ENCODE data around the gene CDKN2AIPNL.
"Not testable (repeated sequence)": the region's sequence is repeated elsewhere in the genome, so short reads cannot be mapped to it uniquely, and the experiment has no call there.

The CDKN2AIPNL gene

DNA sequence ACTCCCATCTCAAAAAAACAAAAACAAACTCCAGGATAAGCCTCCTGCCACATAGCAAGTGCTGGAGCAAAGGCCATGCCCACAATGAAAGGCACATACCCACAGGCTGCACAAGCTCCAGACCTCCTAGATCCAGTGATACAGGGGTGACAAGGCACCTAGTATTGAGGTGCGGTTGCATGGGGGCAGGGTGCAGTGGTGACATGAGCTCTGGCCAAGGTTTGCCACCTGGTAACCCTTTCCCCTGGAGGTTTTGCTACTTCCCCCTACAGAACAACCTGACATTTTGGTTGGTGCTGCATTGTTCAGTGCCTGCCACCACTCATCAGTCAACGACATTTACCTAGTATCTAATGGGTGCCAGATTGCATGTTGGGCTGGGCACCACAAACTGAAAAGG is 14.5 kb downstream of the CDKN2AIPNL start:
- no peak for DNase-seq

DNA sequence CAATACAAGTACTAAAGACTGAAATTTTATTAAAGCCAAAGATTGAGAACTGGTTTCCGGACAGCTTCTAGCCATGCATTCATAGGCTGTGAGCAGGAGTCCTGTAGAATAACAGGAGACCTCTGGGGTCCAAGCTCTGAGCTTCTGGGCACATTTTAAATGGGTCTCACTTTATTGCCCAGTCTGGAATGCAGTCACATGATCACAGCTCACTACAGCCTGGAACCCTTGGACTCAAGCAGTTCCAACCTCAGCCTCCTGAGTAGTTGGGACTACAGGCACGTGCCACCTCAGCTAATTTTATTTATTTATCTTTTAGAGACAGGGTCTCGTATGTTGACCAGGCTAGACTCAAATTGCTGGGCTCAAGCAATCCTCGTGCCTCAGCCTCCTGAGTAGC is 15.4 kb downstream of the CDKN2AIPNL start:
- DNase-seq = no peak

DNA sequence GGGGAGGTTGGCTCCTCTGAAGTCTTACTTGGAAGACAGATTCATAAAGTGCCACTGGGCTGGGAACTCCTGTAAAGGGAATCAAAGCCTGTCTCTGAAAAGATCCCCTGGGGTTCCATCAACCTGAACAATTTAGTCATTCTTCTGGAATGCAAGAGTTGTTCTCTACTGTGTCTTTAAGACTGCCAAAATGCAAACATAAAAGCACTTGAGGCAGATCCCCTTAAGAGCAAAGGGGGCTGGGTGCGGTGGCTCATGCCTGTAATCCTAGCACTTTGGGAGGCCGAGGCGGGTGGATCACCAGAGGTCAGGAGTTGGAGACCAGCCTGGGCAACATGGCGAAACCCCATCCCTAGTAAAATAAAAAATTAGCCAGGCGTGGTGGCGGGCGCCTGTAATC is 16.7 kb downstream of the CDKN2AIPNL start:
- no peak for DNase-seq

DNA sequence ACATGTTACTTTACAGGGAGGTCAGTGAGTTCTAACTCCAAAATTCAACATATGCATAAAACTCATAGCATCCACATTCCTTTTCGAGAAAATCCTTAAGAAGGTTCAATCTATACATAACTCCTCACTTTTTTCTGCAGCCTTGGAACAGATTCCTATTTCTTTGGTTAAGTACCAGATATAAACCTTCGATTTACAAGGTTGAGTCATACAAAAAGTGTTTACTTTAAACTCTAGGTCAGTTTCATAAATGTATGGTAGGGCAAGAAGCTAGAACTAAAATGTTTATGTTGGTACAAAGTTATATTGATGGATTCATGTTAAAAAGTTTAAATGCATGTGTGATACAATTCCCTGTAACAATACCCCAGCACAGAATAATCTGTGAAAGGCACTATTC is 19.4 kb downstream of the CDKN2AIPNL start:
- no peak for DNase-seq

DNA sequence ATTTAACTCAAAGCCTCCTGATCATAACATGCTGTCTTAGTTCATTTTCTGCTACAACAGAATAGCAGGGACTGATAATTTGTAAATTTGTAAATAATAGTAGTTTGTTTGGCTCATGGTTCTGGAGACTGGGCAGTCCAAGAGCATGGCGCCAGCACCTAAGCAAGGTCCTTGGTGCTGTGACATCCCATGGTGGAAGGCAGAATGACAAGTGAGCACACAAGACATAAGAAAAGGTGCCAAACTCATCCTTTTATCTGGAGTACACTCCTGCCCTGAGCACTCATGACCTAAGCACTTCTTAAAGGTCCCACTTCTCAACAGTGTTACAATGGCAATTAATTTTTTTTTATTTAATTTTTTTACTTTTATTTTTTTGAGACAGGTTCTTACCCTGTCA is 24.2 kb downstream of the CDKN2AIPNL start:
- DNase-seq = no peak

DNA sequence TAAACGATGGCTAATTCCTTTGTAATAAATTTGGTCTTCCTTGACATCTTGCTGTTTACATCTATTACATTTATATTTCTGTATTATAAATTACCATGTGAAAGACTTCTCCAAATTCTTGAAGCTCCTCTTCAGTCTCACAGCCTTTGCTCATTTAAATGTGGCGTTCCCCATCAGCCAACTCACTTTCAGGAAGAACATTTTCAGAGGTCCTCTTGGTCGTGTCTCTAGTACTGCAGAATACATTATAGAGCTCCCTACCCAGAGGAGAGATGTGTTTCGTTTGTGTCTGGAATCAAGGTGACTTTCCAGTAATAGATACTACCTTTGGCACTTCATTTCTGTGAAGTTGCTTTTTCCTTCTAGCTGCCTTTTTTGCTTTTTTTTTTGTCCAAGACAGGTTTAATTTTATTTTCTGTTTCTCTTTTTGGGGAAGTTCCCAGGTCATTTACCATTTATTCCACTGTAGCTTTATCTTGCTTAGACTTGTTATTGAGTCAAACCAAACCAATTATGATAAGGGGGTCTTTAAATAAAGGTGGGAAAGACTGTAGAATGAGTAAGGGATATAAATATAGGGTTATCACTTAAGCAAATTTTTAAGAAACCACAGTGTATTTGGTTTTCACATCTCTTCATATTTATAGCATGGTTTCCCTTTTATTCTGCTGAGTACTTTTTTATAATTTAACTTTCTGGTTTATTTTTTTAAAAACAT is 27.5 kb downstream of the CDKN2AIPNL start:
- no peak for DNase-seq

DNA sequence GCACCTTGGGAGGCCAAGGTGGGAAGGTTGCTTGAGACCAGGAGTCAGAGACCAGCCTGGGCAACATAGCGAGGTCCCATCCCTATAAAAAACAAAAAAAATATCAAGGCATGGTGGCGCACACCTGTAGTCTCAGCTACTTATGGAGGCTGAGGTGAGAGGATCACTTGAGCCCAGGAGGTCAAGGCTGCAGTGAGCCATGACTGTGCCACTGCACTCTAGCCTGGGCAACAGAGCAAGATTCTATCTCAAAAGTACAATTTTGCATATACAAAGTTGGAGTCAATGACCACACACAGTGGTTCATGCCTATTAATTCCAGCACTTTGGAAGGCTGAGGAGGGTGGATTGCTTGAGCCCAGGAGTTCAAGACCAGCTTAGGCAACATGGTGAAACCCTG is 29.5 kb downstream of the CDKN2AIPNL start:
- DNase-seq = not testable (repeated sequence)

DNA sequence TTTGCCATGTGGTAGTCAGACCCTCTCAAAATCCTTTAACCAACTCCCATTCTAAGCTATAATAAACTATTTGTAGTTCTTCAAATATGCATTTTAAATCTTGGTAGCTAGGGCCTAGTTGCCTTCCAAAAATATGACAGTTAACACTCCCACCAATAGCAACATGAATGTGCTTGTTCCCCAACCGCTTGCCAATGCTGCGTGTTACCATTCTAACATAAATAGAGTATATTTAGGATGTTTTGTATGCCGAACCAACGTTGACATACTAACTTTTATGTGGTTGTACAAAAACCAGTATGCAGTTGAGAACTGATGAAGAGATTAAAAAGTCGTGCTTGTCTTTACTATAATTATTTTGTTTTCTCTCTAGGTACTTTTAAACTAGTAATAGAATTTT is 31.3 kb downstream of the CDKN2AIPNL start:
- DNase-seq = no peak

DNA sequence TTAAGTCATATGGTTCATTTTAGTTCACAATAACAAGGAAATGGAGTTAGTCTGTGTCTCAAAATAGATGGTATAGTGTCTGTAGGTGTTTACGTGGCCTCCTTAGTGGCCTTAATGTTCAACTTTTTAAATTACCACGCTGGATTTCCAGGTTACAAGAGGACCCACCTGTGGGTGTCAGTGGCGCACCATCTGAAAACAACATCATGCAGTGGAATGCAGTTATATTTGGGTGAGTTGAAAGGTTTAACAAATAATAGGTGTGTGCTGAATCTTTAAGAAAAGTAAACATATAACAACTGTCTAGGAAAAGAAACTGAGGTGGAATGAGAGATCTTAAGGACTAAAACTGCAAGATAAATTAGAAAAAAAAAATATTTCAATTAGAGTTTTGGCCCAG is 37.4 kb downstream of the CDKN2AIPNL start:
- no peak for DNase-seq

DNA sequence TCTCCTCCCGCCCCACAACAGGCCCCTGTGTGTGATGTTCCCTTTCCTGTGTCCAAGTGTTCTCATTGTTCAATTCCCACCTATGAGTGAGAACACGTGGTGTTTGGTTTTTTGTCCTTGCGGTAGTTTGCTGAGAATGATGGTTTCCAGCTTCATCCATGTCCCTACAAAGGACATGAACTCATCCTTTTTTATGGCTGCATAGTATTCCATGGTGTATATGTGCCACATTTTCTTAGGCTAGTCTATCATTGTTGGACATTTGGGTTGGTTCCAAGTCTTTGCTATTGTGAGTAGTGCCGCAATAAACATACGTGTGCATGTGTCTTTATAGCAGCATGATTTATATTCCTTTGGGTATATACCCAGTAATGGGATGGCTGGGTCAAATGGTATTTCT is 38.0 kb downstream of the CDKN2AIPNL start:
- not testable (repeated sequence) for DNase-seq

DNA sequence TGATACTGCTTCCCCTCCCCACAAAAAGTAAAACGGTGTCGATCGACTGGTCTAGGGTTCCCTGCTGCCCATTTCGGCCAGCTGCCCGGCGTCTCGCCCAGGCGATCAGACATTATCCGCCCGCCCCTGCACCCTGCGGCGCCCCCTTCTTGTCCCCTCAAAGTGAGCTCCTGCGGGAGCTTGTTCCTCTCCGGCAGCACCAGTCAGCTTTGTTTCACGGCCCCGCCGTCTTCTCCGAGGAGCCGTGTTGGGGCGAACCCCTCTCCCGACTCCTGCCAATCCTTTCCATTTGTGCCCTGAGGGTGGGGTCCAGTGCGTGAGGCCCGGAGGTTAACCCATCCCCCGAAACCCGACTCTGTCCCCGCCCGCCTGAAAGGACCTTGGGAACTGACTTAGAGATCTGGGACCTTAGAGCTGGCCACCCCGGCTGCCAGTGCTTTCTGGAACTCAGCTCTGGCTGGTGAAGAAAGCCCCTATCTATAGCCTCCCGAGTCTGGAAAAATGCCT is 39.8 kb downstream of the CDKN2AIPNL start:
- peak in 2 of 3 experiments; percentile 63 to 68 for DNase-seq

DNA sequence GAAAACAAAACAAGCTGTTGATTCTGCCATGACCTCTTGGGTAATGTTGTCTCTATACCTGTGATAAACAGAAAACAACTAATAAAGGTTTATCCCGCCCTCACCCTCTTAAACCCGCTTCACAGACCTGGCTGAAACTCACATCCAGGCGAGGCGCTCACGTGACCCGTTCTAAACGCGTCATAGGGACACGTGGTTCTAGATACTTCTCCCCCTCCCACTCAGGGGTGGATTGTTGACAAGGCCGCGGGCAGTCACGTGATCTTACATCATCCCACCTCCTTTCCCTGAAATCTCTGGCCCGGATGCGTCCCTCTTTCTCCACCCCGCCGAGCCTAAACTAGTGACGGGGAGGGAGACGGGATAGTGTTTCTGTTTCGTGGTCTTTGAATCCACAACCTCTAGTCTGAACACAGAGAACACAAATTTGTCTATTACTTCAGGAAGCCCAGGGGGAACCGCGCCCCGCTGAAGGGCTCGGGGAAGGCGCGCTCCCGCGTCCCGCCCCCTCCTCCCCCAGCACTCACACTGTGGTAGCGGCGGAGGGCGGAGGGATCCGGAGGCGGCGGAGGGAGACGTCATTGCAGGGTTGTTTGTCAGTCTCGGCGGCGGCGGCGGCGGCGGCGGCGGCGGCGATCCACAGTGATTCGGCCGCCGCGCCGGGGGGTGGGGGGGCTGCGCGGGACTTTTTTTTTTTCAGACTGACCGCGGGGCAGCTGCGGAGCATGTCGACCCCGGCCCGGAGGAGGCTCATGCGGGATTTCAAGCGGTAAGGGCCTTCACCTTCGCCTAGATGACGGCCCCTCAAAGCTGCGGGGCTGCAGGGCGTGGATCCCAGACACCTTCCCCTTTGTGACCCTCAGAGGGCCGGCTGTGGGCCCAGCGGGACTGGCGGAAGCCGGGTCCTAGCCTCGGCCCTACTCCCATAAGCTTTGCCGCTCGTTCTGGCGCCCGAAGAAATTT is 40.5 kb downstream of the CDKN2AIPNL start, which contains the start of gene UBE2B:
TSS of gene UBE2B (plus strand) at position 699 of the 963 bp plus-strand sequence. CDS start at position 726, 27 bp downstream.
- peak; percentile 97 to 98 (median 97) for DNase-seq

DNA sequence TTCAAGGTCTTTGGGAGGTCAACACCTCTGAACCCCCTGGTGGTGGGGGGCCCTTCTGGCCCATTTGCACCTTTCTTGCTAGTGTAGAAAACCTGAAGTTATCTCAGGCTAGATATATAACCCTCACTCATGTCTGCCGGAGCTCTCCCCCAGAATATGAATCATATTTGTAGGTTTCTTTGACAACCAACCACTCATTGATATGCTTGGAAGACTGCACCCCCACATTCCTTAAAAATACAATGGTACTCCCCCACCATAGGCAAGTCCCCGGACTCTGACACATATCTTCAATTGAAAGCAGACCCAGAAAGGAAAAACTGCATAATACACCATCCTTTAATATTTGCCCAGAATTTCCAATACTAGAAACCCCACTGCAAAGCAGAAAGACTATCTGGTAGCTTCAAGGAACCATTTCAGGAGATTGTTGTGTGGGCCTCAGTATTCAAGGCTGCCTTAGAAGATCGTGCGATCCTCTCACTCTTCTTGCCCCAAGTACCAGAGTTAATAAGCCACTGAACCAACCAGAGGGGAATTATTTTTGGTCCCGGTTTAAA is 41.3 kb downstream of the CDKN2AIPNL start:
- no peak for DNase-seq

DNA sequence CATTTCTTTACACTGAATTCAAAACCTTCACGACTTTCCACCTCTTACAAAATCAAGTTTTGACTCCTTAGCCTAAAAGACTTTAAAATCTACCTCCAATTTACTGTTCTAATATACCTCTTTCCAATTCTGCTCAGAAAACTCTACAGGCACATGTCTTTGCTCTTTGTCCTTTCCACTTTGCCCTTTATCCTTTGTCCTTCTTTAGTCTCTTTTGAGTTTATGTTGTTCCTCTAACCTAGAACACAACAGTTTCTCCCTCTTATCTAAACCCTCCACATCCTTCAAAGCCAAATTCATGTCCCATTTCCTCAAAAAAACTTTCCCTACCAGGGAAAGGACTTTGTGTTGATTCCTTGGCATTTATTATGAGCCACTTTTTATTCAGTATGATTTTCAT is 46.1 kb downstream of the CDKN2AIPNL start:
- no peak for DNase-seq

DNA sequence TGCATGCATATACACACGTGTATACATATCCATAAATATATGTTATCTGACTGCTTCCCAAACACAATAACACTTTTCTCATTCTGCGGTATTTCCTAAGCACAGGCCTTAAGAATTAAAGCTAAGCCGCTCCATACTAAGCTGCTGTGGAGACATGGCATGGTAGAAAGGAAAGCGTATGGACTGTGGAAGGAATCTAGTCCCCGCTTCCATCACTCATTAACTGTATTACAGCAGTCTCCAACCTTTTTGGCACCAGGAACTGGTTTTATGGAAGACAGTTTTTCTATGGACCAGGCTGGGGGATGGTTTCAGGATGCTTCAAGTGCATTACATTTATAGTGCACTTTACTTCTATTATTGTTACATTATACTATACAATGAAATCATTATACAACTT is 56.0 kb downstream of the CDKN2AIPNL start:
- DNase-seq = no peak

Measured in NCI-H1417 (cell line).